HK-2 (cell line): ENCODE results near the gene LSG1.
"Not testable (repeated sequence)": the region's sequence is repeated elsewhere in the genome, so short reads cannot be mapped to it uniquely, and the experiment has no call there.

Experiments
- DNase-seq: peaks from one replicate; pipeline ENCODE4 v3.0.0-alpha.2; 2018; ENCODE audit not compliant: unreplicated experiment

The LSG1 gene

DNA sequence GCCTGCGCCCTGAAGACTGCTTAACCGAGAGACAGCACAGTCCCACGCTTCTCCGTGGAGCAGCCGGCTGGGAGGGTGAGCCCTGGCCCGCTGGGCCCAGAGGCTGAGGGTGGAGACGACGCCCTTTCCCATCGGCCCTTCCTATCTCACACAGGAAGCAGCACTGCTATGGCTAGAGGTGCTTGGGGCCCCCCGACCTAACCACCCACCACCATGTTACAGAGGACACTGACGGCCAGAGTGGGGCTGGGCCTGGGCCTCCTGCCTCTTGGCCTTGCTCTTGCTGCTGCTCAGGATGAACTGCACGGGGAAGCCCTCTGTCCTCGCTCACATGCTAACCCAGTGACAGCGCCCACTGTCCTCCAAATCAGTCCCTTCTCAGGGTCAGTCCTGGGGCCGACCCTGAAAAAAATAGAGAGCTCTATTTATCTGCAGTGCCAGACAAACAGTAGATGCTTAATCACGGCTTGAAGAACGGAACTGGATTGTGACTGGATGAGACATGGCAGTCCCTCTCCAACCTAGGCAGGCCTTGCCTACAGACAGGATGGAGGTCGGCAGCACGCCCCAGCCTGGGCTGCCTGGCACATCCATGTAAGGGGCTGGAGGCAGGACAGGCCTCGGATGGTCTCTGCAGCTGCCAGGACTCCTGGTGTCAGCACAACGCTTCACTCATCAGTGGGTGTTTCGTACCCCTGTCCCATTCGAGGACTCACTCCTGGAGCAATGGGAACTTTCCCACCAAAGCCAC lies 53.0 kb downstream of the LSG1 start:
- no peak for DNase-seq

DNA sequence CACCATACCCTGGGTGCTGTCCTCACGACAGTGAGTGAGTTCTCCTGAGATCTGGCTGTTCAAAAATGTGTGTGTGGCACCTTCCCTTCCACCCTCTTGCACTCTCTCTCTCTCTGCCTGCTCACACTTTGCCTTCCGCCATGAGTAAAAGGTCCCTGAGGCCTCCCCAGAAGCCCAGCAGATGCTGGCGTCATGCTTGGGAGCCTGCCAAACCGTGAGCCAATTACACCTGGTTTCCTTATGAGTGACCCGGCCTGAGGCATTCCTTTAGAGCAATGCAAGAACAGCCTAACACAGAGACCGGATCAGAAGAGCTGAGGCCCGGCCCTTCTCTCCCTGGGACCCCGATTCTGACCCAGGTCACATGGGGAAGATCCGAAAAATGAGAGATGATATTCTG lies 54.2 kb downstream of the LSG1 start:
- DNase-seq = no peak

DNA sequence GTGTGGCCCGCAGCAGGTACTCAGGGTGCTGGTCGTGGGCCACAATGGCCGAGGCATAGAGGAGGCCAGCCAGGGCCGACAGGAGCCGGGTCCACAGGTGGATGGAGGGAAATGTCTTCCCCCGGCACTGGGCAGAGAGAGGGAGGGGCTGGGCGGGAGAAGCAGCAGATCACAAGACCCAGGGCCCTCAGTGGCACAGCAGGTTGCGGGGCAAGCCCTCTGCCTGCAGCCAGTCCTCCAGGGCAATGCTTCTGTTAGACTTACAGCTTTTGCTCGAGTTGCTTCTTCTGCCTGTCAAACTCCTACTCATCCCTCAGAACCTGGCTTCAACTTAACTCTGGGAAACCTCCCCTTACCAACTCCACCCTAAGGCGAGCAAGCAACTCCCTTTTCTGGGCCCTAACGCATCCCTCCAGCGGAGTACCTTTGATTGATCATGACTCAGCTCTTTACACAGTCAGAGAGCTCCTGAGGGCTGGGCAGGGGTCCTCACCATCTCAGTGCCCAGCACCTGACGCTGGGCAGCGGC lies 54.8 kb downstream of the LSG1 start:
- DNase-seq = no peak

DNA sequence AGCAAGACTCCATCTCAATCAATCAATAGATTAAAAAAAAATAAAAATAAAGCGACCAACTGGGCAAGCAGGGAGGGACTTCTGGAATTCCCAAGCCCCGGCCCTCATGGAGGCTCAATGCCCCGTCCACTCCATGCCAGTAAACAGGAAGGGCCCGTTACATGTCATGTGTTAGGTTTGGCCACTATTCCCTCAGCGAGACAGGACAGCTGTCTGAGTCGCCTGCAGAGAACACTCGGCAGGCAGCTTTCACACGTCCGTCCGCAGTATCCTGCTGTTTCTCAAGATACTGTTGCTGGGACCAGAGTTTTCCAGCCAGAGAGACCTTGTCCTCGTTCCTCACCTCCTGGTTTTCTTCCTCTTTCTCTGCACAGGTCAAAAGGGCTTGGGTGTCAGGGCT lies 56.8 kb downstream of the LSG1 start:
- no peak for DNase-seq

DNA sequence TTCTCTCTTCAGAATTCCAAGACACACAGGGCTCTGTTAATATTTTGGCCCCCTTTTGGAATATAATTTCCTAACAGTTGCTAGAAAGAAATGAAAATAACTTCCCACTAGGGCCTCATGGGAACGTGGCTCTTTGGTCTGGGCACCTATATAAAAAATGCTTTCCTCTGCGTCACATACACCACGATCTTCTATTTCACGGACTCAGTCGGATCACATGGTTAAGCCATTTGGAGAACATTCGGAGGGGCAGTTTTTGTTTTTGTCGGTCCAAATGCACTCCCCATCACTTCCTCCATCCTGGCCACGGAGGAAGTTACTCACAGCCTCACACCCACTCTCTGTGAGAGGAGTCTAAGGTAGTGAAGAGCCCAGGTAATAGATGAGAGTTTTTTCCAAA lies 59.8 kb downstream of the LSG1 start:
- no peak for DNase-seq

DNA sequence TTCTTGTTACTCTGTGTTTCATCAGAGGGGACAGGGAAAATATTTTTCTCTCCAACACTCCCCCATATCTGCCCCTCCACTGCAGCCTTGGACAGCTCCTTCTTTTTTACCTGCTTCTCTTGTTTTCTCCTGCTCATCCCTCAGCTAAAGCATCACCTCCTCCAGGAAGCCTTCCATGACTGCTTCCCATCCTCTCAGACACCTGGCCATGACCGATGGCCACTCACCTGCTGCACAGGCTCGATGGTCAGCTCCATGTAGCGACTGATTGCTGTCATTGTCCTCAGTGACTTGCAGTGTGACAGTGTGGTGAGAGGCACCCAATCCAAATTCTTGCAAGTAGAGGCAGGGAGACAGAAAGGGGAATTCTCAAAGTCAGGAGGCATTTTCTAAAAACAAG lies 61.3 kb downstream of the LSG1 start:
- no peak for DNase-seq

DNA sequence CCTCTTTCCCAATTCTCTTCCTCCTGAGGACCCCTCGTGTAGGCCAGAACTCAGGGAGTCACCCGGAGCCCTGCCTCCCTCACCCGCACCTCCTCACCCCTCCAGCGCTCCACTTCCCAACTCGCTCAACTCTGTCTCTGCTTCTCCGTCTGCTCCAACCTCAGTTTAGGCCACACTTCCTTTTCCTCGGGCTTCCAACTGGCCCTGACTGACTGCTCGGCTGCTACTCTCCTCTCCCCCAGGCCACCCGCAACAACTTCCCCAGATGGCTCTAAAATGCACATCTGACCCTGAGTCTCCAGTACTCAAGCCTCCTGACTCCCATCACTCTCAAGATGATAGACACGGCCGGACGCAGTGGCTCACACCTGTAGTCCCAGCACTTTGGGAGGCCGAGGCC lies 62.4 kb downstream of the LSG1 start:
- DNase-seq = no peak

DNA sequence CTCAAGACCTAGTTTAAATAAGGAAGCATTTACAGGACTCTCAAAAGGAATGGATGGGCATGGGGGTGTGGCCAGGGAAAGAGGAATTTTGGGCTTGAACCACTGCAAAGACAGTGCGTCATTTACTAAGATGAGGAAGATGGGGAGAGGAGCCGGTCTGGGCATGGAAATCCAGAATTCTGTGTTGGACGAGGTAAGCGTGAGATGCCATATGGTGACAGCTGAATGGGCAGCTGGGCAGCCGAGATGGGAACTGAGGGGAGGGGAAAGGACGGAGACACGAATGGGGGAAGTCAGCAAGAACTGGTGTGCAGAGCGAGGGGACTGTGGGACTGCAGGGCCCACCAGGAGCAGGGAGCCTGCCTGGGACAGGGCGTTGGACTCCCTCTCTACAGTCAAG lies 63.0 kb downstream of the LSG1 start:
- DNase-seq = no peak

DNA sequence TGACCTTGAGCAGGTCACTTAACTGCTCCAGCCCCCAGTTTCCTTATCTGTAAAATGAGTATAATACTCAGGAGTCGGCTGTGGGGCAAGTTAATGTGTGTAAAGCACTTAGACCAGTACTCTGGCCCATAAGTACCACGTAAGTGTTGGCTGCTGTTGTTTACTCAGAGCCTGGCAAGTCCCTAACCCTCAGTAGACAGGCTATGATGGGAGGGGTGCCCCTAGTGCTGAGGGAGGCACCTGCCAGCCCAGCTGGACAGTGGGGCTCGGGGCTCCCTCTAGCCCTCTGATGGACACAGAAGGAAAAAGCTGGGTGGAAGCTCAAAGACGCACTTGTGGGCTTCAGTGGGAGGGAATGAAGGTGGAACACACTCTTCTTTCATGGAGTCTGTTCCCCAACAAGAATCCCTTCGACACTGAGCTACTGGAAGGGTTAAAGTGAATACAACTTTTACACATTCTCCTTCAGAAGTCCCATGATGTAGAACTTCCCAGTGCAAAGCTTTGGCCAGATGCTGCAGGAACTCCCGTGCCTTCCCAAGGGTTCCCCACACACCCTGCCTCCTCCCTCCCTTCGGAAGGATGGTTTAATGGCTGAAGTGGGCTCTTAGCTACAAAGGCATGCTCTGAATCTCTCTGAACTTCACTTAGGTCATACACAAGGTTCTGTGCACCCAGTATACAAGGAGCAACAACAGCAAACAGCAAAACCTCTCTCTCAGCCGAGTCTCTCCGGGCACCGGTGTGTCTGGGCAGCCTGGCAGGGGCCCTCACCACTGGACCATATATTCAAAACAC lies 64.2 kb downstream of the LSG1 start:
- DNase-seq = no peak

DNA sequence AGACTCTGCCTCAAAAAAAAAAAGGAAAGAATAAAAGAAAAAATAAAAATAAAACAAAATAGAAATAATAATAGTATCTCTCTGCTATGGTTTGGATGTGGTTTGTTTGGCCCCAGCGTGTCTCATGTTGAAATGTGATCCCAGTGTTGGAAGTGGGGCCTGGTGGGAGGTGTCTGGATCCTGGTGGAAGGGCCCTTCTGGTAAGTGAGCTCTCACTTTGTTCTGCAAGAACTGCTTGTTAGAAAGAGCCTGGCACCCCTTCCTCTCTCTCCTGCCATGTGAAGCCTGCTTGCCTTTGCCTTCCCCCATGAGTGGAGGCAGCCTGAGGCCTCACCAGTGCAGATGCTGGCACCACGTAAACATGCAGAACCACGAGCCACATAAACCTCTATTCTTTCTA lies 65.0 kb downstream of the LSG1 start:
- no peak for DNase-seq

DNA sequence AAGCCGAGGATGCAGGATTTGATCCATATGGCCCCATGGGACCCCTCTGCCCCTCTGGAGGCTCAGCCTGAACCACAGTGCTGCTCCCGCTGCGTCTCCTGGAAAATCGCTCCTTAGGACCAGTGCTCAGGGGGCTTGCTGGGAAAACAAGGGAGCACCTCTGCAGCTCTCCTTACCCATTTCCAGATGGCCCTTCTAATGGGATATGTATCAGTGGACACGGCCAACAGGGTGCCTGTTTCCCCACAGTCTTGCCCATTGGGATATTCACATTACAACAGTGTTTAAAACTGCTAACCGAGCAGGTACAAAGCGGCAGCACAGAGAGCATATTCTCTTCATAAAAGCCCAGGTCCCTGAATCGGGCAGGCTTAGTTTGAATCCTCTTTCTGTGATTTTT lies 65.8 kb downstream of the LSG1 start:
- no peak for DNase-seq

DNA sequence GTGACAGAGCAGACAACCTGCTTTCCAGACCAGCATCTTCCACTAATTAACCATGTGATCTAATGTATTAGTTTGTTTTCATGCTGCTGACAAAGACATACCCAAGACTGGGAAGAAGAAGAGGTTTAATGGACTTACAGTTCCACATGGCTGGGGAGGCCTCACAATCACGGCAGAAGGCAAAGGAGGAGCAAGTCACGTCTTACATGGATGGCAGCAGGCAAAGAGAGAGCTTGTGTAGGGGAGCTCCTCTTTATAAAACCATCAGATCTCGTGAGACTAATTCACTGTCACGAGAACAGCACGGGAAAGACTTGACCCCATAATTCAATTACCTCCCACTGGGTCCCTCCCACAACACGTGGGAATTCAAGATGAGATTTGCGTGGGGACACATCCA lies 66.7 kb downstream of the LSG1 start:
- DNase-seq = not testable (repeated sequence)

DNA sequence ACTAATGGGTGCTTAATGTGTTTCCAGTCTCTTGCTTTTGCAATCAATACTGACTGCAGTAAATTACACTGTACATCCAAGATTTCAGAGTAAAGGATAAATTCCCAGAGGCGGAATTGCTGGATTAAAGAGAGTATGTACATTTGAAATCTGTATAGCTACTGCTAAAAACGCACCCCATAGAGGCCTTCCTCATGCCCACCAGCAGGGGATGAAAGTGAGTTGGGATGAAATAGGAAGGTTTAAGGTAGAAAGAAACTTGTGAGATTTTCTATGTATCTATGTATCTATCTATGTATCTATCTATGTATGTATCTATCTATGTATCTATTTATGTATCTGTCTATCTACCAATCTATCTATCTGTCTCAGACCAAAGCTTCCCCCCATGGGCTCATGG lies 67.2 kb downstream of the LSG1 start:
- no peak for DNase-seq

DNA sequence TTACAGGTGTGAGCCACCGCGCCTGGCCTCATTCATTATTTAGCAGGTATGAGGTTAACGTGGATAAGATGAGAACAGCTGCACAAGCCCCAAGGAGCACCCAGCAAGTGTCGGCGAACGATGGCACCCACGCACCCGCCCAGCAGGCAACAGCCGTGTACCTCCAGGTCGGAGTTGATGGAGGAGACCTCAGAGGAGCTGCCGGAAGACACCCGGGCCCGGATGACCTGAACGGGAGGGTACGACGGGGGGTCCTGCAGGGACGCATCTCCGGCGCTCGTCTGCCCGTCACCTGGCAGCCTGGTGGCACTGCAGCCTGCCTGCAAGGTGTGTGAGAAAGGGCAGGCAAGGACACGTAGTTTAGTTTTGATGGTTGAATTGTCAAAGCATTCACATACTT lies 67.9 kb downstream of the LSG1 start:
- DNase-seq = no peak

DNA sequence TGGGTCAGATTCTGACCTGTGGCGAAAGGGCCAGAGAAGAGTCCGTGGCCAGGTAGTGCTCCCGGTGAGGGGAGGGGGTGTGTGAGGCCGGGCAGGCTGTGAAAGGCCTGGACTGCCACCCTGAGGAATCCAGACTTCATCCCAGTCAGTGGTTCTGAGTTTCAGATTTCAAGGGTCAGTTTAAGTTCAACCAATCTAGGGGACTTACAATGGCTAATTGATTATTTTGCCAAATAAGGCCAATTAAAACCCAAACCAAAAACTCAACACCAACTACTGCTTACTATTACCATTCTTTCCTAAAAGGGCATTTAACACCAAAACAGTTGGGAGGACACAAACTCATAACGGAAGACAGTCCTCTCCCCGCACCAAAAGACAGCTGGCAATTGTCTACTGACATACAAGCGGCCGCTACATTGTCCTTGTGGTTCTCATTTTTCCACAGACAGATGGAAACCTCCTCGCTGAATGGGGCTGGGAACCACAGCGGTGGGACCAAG lies 69.3 kb downstream of the LSG1 start:
- DNase-seq = no peak

DNA sequence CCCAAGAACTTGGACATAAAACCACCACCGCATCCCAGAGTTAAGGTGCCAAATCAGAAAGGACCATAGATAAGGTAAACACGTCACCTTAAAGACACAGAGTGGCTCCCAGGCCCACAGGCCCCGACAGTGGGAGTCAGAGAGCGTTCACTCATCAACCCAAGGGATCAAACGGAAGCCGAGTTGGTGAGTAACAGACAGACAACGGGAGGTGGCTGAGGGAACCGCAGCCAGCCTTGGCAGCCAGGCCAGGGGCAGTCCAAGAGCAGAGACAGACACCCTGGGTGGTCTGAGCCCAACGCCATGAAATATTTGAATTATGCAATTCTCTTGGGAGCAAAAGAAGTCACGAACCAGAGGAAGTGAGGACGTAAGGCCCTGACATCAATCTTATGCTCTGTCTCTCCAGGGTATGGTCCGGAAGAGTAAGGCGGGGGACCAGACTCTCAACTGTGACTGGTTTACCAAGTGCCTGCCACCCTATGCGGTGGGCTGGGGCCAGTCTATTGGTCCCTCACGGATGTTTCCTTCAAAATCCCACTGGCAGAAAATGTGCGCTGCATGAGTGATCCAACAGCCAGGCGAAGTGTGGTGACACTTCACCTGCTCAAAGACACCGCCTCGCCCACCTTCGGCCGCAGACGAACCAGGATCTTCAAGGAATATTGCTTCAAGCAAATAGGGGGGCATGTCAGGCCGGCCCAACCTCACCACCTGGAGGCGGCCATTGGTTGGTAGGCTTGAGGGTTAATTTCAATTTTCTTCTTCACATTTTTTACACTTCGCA lies 73.0 kb downstream of the LSG1 start:
- DNase-seq = peak; percentile 32

DNA sequence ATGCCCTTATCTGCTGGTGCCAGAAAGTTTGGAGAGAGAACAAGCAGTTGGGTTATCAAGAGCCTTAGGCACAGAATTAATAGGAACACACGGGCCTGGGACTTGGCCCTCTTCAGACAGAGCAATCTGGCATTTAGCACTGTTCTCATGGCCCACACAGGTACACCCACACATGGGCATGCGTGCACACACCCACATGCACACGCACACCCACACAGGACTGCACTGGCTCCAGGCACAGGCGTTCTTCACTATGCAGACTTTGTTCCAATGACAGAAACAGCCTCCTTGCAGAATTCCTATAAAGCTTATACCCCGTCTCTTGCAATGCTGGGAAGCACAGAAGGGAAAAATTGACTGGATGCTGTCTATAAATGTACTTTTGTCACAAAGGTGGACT lies 75.1 kb downstream of the LSG1 start:
- DNase-seq = no peak

DNA sequence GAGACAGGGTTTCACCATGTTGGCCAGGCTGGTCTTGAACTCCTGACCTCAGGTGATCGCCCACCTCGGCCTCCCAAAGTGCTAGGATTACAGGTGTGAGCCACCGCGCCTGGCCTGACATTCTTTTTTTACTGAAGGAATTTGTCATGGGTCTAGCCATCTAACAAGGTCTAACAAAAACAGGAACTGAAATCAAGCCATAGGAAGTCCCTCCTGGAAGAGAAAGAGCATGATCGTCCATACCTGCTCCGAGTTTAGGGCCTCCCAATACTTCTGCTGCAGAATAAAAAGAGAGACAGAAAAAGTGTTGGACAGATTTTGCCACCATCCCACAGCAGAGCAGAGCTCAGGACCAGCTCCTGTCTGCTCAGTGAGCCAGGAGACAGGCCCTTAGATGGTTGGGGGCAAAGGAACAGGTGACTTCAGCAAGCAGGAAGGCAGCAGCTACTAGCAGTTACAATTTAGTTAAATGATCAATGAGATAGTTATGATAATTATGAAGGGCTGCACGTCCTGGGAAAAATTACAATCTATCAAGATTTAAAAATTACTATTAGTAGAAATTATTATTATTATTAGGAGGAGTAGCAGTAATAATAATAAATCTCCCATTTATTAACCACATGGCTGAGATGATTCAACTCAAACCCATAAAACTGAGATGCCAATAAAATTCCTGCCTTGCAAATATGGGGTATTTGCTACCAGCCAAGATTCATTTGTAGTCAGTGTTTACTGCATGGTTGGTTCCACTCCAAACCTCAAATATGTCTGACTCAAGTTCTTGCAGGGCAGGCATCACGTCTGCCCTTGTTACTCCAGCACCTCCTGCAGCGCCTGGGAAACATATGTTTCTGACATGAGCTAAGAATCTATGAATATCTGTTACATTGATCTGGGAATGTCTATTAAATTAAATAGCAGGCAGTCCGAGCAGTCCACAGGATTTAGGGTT lies 78.9 kb downstream of the LSG1 start:
- peak; percentile 76 for DNase-seq
